ENCODE measurements around the gene DLG2.

DLG2 gene

DNA sequence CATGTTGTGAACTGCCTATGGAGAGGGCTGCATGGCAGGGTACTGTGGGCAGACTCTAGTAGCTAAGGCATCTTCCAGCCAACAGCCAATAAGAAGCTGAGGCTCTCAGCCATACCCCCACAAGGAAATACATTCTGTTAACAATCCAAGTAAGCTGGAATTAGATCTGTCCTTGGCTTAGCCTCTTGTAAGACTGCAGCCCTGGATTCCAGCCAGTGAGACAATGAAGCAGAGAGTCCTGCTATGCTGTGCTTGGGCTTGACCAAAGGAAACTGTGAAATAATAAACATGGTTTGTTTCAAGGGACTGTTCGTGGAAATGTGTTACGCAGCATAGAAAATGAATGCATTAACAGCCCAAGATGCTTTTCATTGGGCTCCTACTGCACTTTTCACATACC, 1243.6 kb downstream of the DLG2 start:
- Histone ChIP-seq H3K27ac (ENCODE audit: low read length) (no peak overlapping the region), H4K20me1 (ENCODE audit: insufficient read depth, low read length) (no peaks in the 10 kb centered on the region), H2AFZ (ENCODE audit: low read depth, low read length) (no peak overlapping the region), H3K4me1 (ENCODE audit: low read length) (no peaks in the 10 kb centered on the region), H3K79me2 (ENCODE audit: low read length) (no peaks in the 10 kb centered on the region), H3K9me3 (ENCODE audit: insufficient read depth, low read length) (no peaks in the 10 kb centered on the region), H3K9ac (ENCODE audit: low read length) (no peak overlapping the region), H3K4me3 (ENCODE audit: low read length) (no peak overlapping the region), H3K4me2 (ENCODE audit: low read length) (no peak overlapping the region), H3K36me3 (replicated peaks; ENCODE audit: low read depth, low read length) (no peaks in the 10 kb centered on the region), H3K27me3 (ENCODE audit: low read depth, low read length) (no peaks in the 10 kb centered on the region)
- TF ChIP-seq EZH2phosphoT487 (IDR thresholded peaks at IDR 0.05; ENCODE audit: low read depth), result no peak
- TF ChIP-seq, protein P1, sequence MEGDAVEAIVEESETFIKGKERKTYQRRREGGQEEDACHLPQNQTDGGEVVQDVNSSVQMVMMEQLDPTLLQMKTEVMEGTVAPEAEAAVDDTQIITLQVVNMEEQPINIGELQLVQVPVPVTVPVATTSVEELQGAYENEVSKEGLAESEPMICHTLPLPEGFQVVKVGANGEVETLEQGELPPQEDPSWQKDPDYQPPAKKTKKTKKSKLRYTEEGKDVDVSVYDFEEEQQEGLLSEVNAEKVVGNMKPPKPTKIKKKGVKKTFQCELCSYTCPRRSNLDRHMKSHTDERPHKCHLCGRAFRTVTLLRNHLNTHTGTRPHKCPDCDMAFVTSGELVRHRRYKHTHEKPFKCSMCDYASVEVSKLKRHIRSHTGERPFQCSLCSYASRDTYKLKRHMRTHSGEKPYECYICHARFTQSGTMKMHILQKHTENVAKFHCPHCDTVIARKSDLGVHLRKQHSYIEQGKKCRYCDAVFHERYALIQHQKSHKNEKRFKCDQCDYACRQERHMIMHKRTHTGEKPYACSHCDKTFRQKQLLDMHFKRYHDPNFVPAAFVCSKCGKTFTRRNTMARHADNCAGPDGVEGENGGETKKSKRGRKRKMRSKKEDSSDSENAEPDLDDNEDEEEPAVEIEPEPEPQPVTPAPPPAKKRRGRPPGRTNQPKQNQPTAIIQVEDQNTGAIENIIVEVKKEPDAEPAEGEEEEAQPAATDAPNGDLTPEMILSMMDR (IDR thresholded peaks at IDR 0.05; ENCODE audit: low read depth, low read length), result no peak

DNA sequence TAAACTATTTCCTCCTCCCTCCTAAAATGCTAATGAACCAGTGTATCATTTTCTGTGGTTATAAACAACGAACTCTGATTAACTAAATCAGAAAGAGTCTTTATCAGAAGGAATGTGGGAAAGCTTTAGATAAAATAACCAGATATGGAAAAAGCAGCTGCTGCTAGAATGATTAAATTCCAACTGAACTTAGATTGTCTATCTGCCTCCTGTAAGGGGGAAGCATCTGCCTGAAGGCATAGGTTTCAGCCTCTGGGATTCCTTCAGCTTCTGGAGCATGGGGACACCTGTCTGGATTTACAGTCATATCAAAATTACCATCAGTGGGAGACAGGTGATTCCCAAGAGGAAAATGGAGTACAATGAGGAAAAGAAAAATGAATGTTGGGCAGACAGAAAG, 1245.5 kb downstream of the DLG2 start:
- TF ChIP-seq EZH2phosphoT487 (IDR thresholded peaks at IDR 0.05; ENCODE audit: low read depth), result no peak
- TF ChIP-seq, protein P1 (IDR thresholded peaks at IDR 0.05; ENCODE audit: low read depth, low read length), result no peak
- Histone ChIP-seq H3K4me2 (ENCODE audit: low read length) (no peak overlapping the region), H3K4me3 (ENCODE audit: low read length) (no peak overlapping the region), H3K27ac (ENCODE audit: low read length) (no peak overlapping the region), H3K79me2 (ENCODE audit: low read length) (no peaks in the 10 kb centered on the region), H2AFZ (ENCODE audit: low read depth, low read length) (no peak overlapping the region), H3K4me1 (ENCODE audit: low read length) (no peaks in the 10 kb centered on the region), H4K20me1 (ENCODE audit: insufficient read depth, low read length) (no peaks in the 10 kb centered on the region), H3K36me3 (replicated peaks; ENCODE audit: low read depth, low read length) (no peaks in the 10 kb centered on the region), H3K9ac (ENCODE audit: low read length) (no peak overlapping the region), H3K9me3 (ENCODE audit: insufficient read depth, low read length) (no peaks in the 10 kb centered on the region), H3K27me3 (ENCODE audit: low read depth, low read length) (no peaks in the 10 kb centered on the region)

GRCh38 chr11:84372381-84372950, 1254.7 kb downstream of the DLG2 start:
- no peak overlapping the region for H3K4me2 ChIP-seq (ENCODE audit: low read length)
- H3K4me3 ChIP-seq (ENCODE audit: low read length), result no peak overlapping the region
- no peak overlapping the region for H3K9ac ChIP-seq (ENCODE audit: low read length)
- H2AFZ ChIP-seq (ENCODE audit: low read depth, low read length), result no peak overlapping the region
- H4K20me1 ChIP-seq (ENCODE audit: insufficient read depth, low read length), result no peaks in the 10 kb centered on the region
- H3K27me3 ChIP-seq (ENCODE audit: low read depth, low read length), result no peaks in the 10 kb centered on the region
- no peak overlapping the region for H3K27ac ChIP-seq (ENCODE audit: low read length)
- no peaks in the 10 kb centered on the region for H3K9me3 ChIP-seq (ENCODE audit: insufficient read depth, low read length)
- no peaks in the 10 kb centered on the region for H3K79me2 ChIP-seq (ENCODE audit: low read length)
- H3K4me1 ChIP-seq (ENCODE audit: low read length), result no peaks in the 10 kb centered on the region
- TF ChIP-seq, protein P1 (IDR thresholded peaks at IDR 0.05; ENCODE audit: low read depth, low read length), result no peak
- TF ChIP-seq EZH2phosphoT487 (IDR thresholded peaks at IDR 0.05; ENCODE audit: low read depth), result no peak
- H3K36me3 ChIP-seq (replicated peaks; ENCODE audit: low read depth, low read length), result no peaks in the 10 kb centered on the region

GRCh38 chr11:84358034-84358433, 1269.1 kb downstream of the DLG2 start:
- Histone ChIP-seq H3K27ac (ENCODE audit: low read length) (no peak overlapping the region), H3K4me2 (ENCODE audit: low read length) (no peak overlapping the region), H3K79me2 (ENCODE audit: low read length) (no peaks in the 10 kb centered on the region), H3K9ac (ENCODE audit: low read length) (no peak overlapping the region), H3K4me1 (ENCODE audit: low read length) (no peaks in the 10 kb centered on the region; the same call in 1 of the 2 replicates), H3K36me3 (replicated peaks; ENCODE audit: low read depth, low read length) (no peaks in the 10 kb centered on the region), H4K20me1 (ENCODE audit: insufficient read depth, low read length) (no peaks in the 10 kb centered on the region), H3K27me3 (ENCODE audit: low read depth, low read length) (no peaks in the 10 kb centered on the region), H2AFZ (ENCODE audit: low read depth, low read length) (no peak overlapping the region), H3K9me3 (ENCODE audit: insufficient read depth, low read length) (no peaks in the 10 kb centered on the region), H3K4me3 (ENCODE audit: low read length) (no peak overlapping the region)
- TF ChIP-seq EZH2phosphoT487 (IDR thresholded peaks at IDR 0.05; ENCODE audit: low read depth), result no peak
- TF ChIP-seq, protein P1 (IDR thresholded peaks at IDR 0.05; ENCODE audit: low read depth, low read length), result no peak
